ENCODE measurements around the gene SLX4IP. TPM values are rescaled to one million over a fixed set of nuclear protein-coding genes. Genes with fewer than 3 reads are reported as not detected.

SLX4IP gene
- total RNA-seq, 2 experiments from 2014 or later: 1.6 to 1.8 TPM

GRCh38 chr20:10647471-10647870 is 212.4 kb downstream of the SLX4IP start:
- H3K9me3 ChIP-seq (ENCODE audit: control insufficient read depth in 1 of 2, insufficient read depth in 1 of 2, low read length in 2 of 2): no peaks in the 10 kb centered on the region
- no peak overlapping the region for H3K4me3 Mint-ChIP-seq
- H3K4me1 Mint-ChIP-seq (ENCODE audit: low read depth): no peaks in the 10 kb centered on the region
- ATAC-seq (ENCODE audit: poor library complexity) (no peak), DNase-seq (no peak)
- no peak overlapping the region for H3K27ac Mint-ChIP-seq
- intact Hi-C loops (cut with DNase I, micrococcal nuclease): no loop called here
- POLR2A ChIA-PET: no interaction called here
- no peaks in the 10 kb centered on the region for H3K4me1 ChIP-seq (ENCODE audit: insufficient read depth, low read length)
- no peaks in the 10 kb centered on the region for H3K36me3 ChIP-seq (ENCODE audit: insufficient read depth, low read length)
- peaks cover 6% of the 10 kb centered on the region for H3K27me3 Mint-ChIP-seq
- no peak overlapping the region for H3K4me3 ChIP-seq (ENCODE audit: low read length)
- H3K27me3 ChIP-seq (ENCODE audit: control insufficient read depth in 1 of 2, insufficient read depth in 2 of 2, low read length in 2 of 2): peaks cover 0 to 3% of the 10 kb centered on the region in 2 experiments
- no peak for TF ChIP-seq CTCF (IDR thresholded peaks at IDR 0.05)
- no peaks in the 10 kb centered on the region for H3K9me3 Mint-ChIP-seq
- H3K36me3 Mint-ChIP-seq (ENCODE audit: low read depth): no peaks in the 10 kb centered on the region
- CTCF ChIA-PET: no interaction called here
- no peak overlapping the region for H3K27ac ChIP-seq (ENCODE audit: low read depth in 1 of 2, low read length in 2 of 2)

- Mint-ChIP-seq H3K4me1 (ENCODE audit: low read depth) (no peaks in the 10 kb centered on the region), H3K4me3 (no peak overlapping the region), H3K27ac (no peak overlapping the region), H3K27me3 (peaks cover 6% of the 10 kb centered on the region), H3K36me3 (ENCODE audit: low read depth) (no peaks in the 10 kb centered on the region), H3K9me3 (no peaks in the 10 kb centered on the region)
- H3K4me3 ChIP-seq (ENCODE audit: low read length): no peak overlapping the region
- ChIA-PET POLR2A (no interaction called here), CTCF (no interaction called here)
- no peak for TF ChIP-seq CTCF (IDR thresholded peaks at IDR 0.05)
- H3K27me3 ChIP-seq (ENCODE audit: control insufficient read depth in 1 of 2, insufficient read depth in 2 of 2, low read length in 2 of 2): peaks cover 0 to 3% of the 10 kb centered on the region in 2 experiments
- no peak for DNase-seq
- H3K36me3 ChIP-seq (ENCODE audit: insufficient read depth, low read length): no peaks in the 10 kb centered on the region
- ATAC-seq (ENCODE audit: poor library complexity): no peak
- no peaks in the 10 kb centered on the region for H3K4me1 ChIP-seq (ENCODE audit: insufficient read depth, low read length)
- H3K9me3 ChIP-seq (ENCODE audit: control insufficient read depth in 1 of 2, insufficient read depth in 1 of 2, low read length in 2 of 2): no peaks in the 10 kb centered on the region
- intact Hi-C loops (cut with DNase I, micrococcal nuclease): no loop called here
- no peak overlapping the region for H3K27ac ChIP-seq (ENCODE audit: low read depth in 1 of 2, low read length in 2 of 2)
Measured at GRCh38 chr20:10647909-10648308, 212.8 kb downstream of the SLX4IP start.

- no peak for ATAC-seq (ENCODE audit: poor library complexity)
- no peak overlapping the region for H3K27ac Mint-ChIP-seq
- no peaks in the 10 kb centered on the region for H3K4me1 Mint-ChIP-seq (ENCODE audit: low read depth)
- DNase-seq: no peak
- peaks cover 6% of the 10 kb centered on the region for H3K27me3 Mint-ChIP-seq
- H3K27ac ChIP-seq (ENCODE audit: low read depth in 1 of 2, low read length in 2 of 2): no peak overlapping the region
- H3K36me3 Mint-ChIP-seq (ENCODE audit: low read depth): no peaks in the 10 kb centered on the region
- no peaks in the 10 kb centered on the region for H3K9me3 Mint-ChIP-seq
- H3K4me3 Mint-ChIP-seq: no peak overlapping the region
- H3K4me3 ChIP-seq (ENCODE audit: low read length): no peak overlapping the region
- POLR2A ChIA-PET: no interaction called here
- no peaks in the 10 kb centered on the region for H3K4me1 ChIP-seq (ENCODE audit: insufficient read depth, low read length)
- peaks cover 0 to 3% of the 10 kb centered on the region in 2 experiments for H3K27me3 ChIP-seq (ENCODE audit: control insufficient read depth in 1 of 2, insufficient read depth in 2 of 2, low read length in 2 of 2)
- TF ChIP-seq CTCF (IDR thresholded peaks at IDR 0.05): no peak
- H3K36me3 ChIP-seq (ENCODE audit: insufficient read depth, low read length): no peaks in the 10 kb centered on the region
- intact Hi-C loops (cut with DNase I, micrococcal nuclease): no loop called here
- CTCF ChIA-PET: no interaction called here
- no peaks in the 10 kb centered on the region for H3K9me3 ChIP-seq (ENCODE audit: control insufficient read depth in 1 of 2, insufficient read depth in 1 of 2, low read length in 2 of 2)
Measured at GRCh38 chr20:10648651-10649050, 213.5 kb downstream of the SLX4IP start.

Measured in CD4-positive, alpha-beta T cell (primary cell).